GM12891 (cell line): Measurements from ENCODE around the gene ZNF816.
"Not testable (repeated sequence)": the region's sequence is repeated elsewhere in the genome, so short reads cannot be mapped to it uniquely, and the experiment has no call there.

Experiments
- DNase-seq: peaks from one replicate; pipeline ENCODE4 v3.0.0; 2011; ENCODE audit warnings: low spot score; ENCODE audit not compliant: insufficient read length
- FAIRE-seq: peaks from 2 replicates; lab custom pipeline; 2011; peaks lifted over from hg19 to GRCh38; lab: Jason Lieb, UNC
- PAX5 ChIP-seq: IDR thresholded peaks from 2 replicates; pipeline ENCODE4 v1.6.1; 2011; ENCODE audit warnings: low read length, moderate library complexity, mild to moderate bottlenecking; ENCODE audit not compliant: insufficient read depth, severe bottlenecking
- POLR2A ChIP-seq: IDR thresholded peaks from 2 replicates; pipeline ENCODE4 v1.6.1; 2011; ENCODE audit warnings: low read depth, low read length, control low read depth
- POLR2AphosphoS5 ChIP-seq: IDR thresholded peaks from 2 replicates; pipeline ENCODE4 v1.6.1; 2011; ENCODE audit warnings: low read depth, low read length, control low read depth
- POU2F2 ChIP-seq: IDR thresholded peaks from 2 replicates; pipeline ENCODE4 v1.6.1; 2011; ENCODE audit warnings: low read depth, mild to moderate bottlenecking, control low read depth, low read length, moderate library complexity
- SPI1 ChIP-seq: IDR thresholded peaks from 2 replicates; pipeline ENCODE4 v1.6.1; 2011; ENCODE audit warnings: low read depth, low read length, control low read depth
- TAF1 ChIP-seq: IDR thresholded peaks from 2 replicates; pipeline ENCODE4 v1.6.1; 2011; ENCODE audit warnings: low read depth, low read length, control low read depth

The ZNF816 gene

DNA sequence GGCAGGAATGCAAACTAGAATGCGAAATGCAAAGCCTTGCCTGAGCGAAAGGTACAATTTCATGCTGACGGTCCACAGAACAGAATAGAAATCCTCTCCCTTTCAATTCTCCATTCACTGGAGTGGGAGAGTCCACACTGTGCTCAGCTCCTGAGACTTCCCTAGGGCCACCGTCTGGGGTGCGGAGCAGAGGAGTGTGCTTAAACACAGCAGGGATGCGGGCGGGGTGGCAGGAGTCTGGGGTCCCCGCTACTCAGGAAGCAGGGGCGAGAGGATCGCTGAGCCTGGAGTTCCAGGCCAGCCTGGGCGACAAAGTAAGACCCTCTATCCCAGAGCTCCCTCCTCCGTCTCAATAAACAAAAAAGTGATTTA lies 552 bp upstream of the ZNF816 start:
- DNase-seq (no peak), FAIRE-seq (no peak)
- TF ChIP-seq TAF1 = no peak
- no peak for TF ChIP-seq PAX5
- no peak for TF ChIP-seq POLR2AphosphoS5
- no peak for TF ChIP-seq SPI1
- no peak for TF ChIP-seq POLR2A
- TF ChIP-seq POU2F2 = no peak

DNA sequence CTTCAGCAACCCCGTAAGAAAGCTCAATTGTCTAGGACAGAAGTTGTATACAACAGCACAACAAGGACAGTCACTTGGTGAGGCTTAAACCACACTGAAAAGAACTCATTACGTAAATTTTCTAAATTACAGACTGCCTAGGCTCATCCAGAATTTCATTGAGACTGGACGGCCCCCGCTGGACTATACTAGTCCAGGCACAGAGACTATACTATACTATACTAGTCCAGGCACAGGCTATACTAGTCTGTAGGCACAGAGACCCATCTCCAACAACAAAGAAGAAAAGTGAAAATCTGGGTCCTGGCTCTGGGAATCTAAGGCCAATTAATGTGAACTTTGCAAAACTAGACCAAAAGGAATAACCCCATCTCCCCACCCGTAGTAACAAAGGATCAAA lies 700 bp downstream of the ZNF816 start:
- TF ChIP-seq POLR2AphosphoS5 (no peak), PAX5 (no peak), TAF1 (no peak), POU2F2 (no peak)
- DNase-seq (no peak), FAIRE-seq (no peak)

DNA sequence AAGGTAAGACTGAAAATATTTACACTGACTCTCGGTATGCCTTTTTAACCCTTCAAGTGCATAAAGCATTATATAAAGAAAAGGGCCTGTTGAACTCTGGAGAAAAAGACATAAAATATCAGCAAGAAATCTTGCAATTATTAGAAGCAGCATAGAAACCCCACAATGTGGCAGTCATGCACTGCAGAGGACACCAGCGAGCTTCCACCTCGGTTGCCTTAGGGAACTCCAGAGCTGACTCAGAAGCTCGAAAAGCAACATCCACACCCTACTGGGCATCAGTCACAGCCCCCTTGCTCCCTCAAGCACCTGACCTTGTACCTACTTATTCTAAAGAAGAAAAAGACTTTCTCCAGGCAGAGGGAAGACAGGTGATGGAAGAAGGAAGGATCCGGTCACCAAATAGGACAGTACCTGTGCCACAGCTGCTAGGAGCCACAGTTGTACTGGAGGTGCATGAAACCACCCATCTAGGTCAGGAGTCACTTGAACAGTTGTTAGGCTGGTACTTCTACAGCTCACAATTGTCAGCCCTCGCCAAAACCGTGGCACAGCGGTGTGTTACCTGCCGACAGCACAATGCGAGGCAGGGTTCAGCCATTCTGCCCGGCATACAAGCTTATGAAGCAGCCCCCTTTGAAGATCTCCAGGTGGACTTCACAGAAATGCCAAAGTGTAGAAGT lies 2.9 kb downstream of the ZNF816 start:
- FAIRE-seq (no peak), DNase-seq (no peak)
- TF ChIP-seq POLR2A = no peak

DNA sequence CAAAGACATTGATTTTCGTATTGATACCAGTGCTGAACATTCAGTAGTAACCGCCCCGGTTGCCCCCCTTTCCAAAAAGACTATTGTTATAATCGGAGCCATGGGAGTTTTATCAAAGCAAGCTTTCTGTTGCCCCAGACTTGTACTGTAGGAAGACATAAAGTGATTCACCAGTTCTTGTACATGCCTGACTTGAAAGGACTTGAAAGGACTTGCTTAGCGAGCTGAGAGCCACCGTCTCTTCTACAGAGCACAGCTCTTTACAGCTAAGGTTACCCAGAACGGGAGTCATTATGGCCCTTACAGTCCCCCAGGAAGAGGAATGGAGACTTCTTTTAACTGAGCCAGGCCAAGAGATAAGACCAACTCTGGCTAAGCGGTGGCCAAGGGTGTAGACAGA lies 5.1 kb downstream of the ZNF816 start:
- TF ChIP-seq POLR2A (no peak), POLR2AphosphoS5 (no peak), POU2F2 (no peak), TAF1 (no peak), SPI1 (no peak)
- no peak for FAIRE-seq
- DNase-seq = no peak

DNA sequence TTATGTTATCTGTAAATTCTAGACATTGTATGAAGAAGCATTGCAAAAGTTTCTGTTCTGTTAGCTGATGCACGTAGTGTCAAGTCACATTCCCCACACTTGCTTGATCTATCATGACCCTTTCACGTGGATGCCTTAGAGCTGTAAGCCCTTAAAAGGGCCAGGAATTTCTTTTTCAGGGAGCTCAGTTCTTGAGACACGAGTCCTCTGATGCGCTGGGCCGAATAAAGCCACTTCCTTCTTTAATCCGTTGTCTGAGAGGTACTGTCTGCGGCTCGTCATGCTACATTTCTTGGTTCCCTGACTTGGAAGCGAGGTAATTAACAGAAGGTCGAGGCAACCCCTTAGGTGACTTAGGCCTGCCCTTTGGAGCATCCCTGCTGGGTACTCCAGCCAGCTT lies 5.8 kb downstream of the ZNF816 start:
- TF ChIP-seq POLR2AphosphoS5 (no peak), PAX5 (no peak), SPI1 (no peak), POU2F2 (no peak)
- DNase-seq (no peak), FAIRE-seq (no peak)

DNA sequence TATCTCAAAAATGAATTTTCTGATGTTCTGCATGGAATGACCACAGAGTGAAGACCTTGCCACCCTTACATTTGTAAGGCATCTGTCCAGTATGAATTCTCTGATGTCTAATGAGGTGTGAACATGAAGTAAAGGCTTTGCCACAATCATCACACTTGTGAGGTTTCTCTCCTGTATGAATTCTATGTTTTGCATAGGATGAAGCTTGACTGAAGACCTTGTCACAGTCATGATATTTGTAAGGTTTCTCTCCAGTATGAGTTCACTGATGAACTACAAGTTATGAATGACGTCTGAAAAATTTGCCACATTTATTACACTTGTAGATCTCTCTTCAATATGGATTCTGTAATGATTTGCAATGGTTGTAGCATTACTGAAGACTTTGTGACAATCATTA lies 13.3 kb downstream of the ZNF816 start:
- DNase-seq (no peak), FAIRE-seq (no peak)
- TF ChIP-seq POLR2A (no peak), POU2F2 (no peak), POLR2AphosphoS5 (no peak), PAX5 (no peak), TAF1 (no peak), SPI1 (no peak)

DNA sequence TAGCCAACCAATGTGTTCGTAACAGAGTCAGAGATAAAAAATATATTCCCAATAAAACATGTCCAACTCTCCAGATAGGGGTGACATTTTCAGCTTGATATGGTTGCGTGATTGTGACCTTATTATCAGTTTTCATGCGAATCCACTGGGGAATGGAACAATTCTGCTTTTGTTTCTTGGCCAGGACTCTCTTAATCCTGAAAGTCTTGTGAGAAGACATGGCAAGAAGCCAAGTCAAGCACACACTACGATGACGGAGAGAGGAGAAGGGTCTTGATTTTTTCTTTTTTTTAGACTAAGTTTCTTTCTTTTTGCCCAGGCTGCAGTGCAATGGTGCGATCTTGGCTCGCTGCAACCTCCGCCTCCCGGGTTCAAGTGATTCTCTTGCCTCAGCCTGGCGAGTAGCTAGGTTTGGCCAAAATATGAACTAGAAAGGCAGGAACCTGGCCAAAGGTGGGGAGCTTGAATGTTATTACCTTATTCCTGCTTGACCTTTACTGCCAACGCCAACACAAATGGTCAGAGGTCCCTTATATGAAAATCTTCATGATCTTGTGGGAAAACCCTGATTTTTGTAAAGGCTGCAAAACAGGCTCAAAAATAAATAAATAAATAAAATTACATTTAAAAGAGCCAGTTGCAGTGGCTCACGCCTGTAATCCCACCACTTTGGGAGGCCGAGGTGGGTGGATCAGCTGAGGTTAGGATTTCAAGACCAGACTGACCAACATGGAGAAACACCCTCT lies 14.5 kb downstream of the ZNF816 start:
- no peak for TF ChIP-seq TAF1
- no peak for TF ChIP-seq POLR2AphosphoS5
- TF ChIP-seq SPI1 = no peak
- no peak for TF ChIP-seq POU2F2
- TF ChIP-seq POLR2A = no peak
- no peak for DNase-seq
- no peak for FAIRE-seq

DNA sequence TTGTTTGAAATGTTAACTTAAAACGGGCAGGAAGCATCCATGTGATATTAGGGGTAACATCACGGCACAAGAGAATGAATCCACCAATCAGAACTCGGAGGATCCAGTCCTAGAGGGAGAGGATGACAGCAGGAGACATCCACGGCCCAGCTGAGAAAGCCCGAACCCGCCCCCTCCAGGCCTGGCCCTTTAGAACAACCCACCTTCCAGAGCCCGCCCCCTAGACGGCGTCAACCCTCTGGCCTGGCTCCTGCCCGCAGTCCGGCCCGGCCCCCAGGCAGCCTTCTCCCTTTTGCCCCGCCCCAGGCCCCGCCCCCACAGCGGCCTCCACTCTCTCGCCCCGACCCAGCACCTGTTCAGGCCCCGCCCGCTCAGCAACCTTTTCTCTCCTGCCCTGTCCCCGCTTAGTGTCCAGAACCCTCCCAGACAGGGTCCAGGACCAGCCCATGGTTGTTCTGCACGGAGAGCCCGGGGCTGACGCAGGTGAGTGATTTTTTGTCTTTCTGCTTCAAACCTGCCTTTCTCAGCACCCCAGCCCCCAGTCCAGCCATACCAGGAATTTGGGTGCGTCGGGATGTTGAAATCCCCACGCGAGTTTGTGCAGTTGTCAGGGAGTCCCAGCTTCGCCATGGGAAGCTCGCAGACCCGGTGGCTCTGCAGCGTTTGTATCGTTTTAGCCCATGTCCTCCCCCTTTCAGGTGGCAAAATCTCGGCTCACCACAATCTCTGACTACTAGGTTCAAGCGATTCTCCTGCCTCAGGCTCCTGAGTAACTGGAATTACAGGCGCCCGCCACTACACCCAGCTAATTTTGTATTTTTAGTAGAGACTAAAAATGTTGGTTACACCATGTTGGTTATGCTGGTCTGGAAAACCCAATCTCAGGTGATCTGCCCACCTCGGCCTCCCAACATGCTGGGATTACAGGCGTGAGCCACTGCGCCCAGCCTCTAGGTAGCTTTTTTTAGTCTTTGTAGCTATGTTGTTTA lies 16.1 kb downstream of the ZNF816 start:
- TF ChIP-seq PAX5 = no peak
- no peak for TF ChIP-seq POLR2A
- no peak for TF ChIP-seq TAF1
- TF ChIP-seq POU2F2 = no peak
- no peak for TF ChIP-seq SPI1
- no peak for TF ChIP-seq POLR2AphosphoS5
- FAIRE-seq (no peak), DNase-seq (no peak)

DNA sequence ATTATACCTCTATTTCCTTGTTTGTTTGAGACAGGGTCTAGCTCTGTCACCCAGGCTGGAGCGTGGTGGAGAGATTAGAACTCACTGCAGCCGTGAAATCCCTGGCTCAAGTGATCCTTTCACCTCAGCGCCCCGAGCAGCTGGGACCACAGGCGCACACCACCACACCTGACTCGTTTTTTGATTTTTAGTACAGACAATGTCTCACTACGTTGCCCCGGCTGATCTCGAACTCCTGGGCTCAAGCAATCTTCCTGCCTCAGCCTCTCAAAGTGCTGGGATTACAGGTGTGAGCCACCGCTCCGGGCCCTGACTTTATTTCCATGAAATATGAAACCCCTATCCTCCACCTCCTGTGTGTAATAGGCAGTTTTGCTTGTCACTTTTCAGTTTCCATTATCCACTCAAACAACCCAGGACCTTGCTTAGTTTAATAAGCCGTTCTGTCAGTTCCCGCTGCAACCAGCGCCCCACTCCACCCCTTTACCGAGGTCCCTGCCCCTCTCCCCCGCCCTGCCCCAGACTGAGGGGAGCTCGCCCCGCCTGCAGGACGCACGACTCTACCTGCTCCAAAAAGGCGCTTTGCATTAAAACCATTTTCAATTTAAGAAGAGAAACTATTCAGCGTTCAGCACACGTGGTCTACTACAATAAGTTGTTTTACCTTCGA lies 16.9 kb downstream of the ZNF816 start:
- FAIRE-seq (no peak), DNase-seq (no peak)
- TF ChIP-seq POLR2A = no peak
- TF ChIP-seq SPI1 = no peak
- no peak for TF ChIP-seq POU2F2

DNA sequence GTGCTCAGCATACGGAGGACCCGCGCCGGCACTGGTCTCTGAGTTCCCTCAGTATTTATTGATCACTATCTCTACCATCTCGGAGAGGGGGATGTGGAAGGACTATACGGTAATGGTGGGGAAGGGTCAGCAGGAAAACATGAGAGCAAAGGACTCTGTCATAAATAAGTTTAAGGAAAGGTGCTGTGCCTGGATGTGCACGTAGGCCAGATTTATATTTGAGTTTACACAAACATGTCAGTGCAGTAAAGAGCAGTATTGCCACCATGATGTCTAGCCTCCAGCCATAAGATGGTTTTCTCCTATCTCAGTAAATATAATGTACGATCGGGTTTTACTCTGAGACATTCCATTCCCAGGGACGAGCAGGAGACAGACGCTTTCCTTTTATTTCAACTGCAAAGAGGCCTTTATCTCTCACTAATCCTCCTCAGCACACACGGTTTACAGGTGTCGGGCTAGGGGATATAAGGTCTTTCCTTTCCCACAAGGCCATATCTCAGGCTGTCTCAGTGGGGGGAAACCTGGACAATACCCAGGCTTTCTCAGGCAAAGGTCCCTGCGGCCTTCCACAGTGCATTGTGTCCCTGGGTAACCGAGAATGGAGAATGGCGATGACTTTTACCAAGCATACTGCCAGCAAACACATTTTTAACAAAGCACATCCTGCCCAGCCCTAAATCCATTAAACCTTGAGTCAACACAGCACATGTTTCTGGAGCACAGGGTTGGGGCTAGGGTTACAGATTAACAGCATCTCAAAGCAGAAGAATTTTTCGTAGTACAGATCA lies 17.8 kb downstream of the ZNF816 start:
- not testable (repeated sequence) for FAIRE-seq, DNase-seq
